DND-41 (cell line): ENCODE data around the gene LRRC8E.

Source experiments
- ATAC-seq: fragments of 200-7000 bp; cut with Tn5 transposase; 3 replicates; pipeline ENCODE4 v1.9.1; 2021; ENCODE audit warnings: low read depth; ENCODE audit not compliant: insufficient read depth
- DNase-seq: peaks from one replicate; pipeline ENCODE4 v3.0.0-alpha.2; 2020
- H2AFZ ChIP-seq: 2 replicates; pipeline ENCODE4 v1.6.0; 2012; ENCODE audit warnings: low read depth, low read length
- H3K27ac ChIP-seq: 2 replicates; pipeline ENCODE4 v1.5.1; 2012; ENCODE audit warnings: low read length, inconsistent platforms
- H3K27me3 ChIP-seq: fragments of 200-600 bp; sonication (generic); 2 replicates; pipeline ENCODE4 v1.6.0; 2012; ENCODE audit warnings: low read length, mild to moderate bottlenecking, inconsistent platforms; ENCODE audit not compliant: insufficient read depth, poor library complexity
- H3K36me3 ChIP-seq: 2 replicates; pipeline ENCODE4 v1.5.1; 2012; ENCODE audit warnings: low read length, inconsistent platforms; ENCODE audit not compliant: insufficient read depth
- H3K4me1 ChIP-seq: 2 replicates; pipeline ENCODE4 v1.5.1; 2012; ENCODE audit warnings: mild to moderate bottlenecking, low read length; ENCODE audit not compliant: insufficient read depth
- H3K4me2 ChIP-seq: 2 replicates; pipeline ENCODE4 v1.6.0; 2012; ENCODE audit warnings: mild to moderate bottlenecking, moderate library complexity, low read length, inconsistent platforms; ENCODE audit not compliant: insufficient read depth
- H3K4me3 ChIP-seq, 2 experiments: fragments of 200-600 bp in 1 of 2; shearing (Covaris generic) in 1 of 2; 2 replicates each; pipeline ENCODE4 v1.5.1; 2012 to 2016; ENCODE audit warnings: inconsistent platforms in 2 of 2, low read length in 2 of 2, mild to moderate bottlenecking in 2 of 2, low read depth in 1 of 2, moderate library complexity in 1 of 2
- H3K79me2 ChIP-seq: 2 replicates; pipeline ENCODE4 v1.6.0; 2012; ENCODE audit warnings: low read length, inconsistent platforms; ENCODE audit not compliant: insufficient read depth
- H3K9ac ChIP-seq: 2 replicates; pipeline ENCODE4 v1.6.0; 2012; ENCODE audit warnings: low read depth, mild to moderate bottlenecking, inconsistent platforms, low read length, moderate library complexity
- H3K9me3 ChIP-seq: 2 replicates; pipeline ENCODE4 v1.5.1; 2012; ENCODE audit warnings: low read length, moderate library complexity, mild to moderate bottlenecking, inconsistent platforms; ENCODE audit not compliant: insufficient read depth, severe bottlenecking
- H4K20me1 ChIP-seq: 2 replicates; pipeline ENCODE4 v1.6.0; 2012; ENCODE audit warnings: low read length; ENCODE audit not compliant: insufficient read depth
- EZH2 ChIP-seq: IDR thresholded peaks from 3 replicates; pipeline ENCODE4 v1.6.1; 2012; ENCODE audit warnings: borderline replicate concordance, low read depth, mild to moderate bottlenecking, moderate library complexity, low read length, inconsistent platforms; ENCODE audit not compliant: severe bottlenecking
- TF ChIP-seq, protein P1 (sequence below): IDR thresholded peaks from 2 replicates; pipeline ENCODE4 v1.5.1; 2012; ENCODE audit warnings: borderline replicate concordance, low read length, moderate library complexity, mild to moderate bottlenecking; ENCODE audit not compliant: poor library complexity, severe bottlenecking; ENCODE audit errors: extremely low read depth

The LRRC8E gene

DNA sequence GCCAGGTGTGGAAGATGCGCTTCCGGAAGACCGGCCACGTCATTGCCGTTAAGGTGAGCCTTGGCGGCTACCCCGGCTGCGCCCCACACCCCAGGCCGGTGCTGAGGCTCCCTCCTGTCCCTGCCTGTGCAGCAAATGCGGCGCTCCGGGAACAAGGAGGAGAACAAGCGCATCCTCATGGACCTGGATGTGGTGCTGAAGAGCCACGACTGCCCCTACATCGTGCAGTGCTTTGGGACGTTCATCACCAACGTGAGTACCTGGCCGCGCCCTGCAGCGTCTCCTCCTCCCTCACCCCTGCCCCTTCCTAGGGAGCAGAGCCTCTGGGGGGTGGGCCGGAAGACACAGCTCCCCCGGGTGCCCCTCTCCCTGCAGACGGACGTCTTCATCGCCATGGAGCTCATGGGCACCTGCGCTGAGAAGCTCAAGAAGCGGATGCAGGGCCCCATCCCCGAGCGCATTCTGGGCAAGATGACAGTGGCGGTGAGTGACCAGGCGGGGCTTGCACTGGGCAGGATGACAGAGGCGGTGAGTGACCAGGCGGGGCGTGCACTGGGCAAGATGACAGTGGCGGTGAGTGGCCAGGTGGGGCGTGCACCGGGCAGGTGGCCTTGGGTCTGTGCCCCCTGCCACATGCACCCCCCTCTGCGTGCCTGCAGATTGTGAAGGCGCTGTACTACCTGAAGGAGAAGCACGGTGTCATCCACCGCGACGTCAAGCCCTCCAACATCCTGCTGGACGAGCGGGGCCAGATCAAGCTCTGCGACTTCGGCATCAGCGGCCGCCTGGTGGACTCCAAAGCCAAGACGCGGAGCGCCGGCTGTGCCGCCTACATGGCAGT lies 22.2 kb downstream of the LRRC8E start:
- DNase-seq (no peak), ATAC-seq (no peak)
- Histone ChIP-seq H4K20me1 (peaks cover 66% of the 10 kb centered on the region), H3K9ac (no peak overlapping the region), H3K36me3 (peaks cover 65% of the 10 kb centered on the region), H2AFZ (no peak overlapping the region), H3K27ac (no peak overlapping the region), H3K4me3 (no peak overlapping the region), H3K4me2 (no peak overlapping the region), H3K9me3 (no peaks in the 10 kb centered on the region), H3K79me2 (peaks cover 40% of the 10 kb centered on the region), H3K27me3 (peaks cover 3% of the 10 kb centered on the region), H3K4me1 (peaks cover 9% of the 10 kb centered on the region)
- TF ChIP-seq, protein P1, sequence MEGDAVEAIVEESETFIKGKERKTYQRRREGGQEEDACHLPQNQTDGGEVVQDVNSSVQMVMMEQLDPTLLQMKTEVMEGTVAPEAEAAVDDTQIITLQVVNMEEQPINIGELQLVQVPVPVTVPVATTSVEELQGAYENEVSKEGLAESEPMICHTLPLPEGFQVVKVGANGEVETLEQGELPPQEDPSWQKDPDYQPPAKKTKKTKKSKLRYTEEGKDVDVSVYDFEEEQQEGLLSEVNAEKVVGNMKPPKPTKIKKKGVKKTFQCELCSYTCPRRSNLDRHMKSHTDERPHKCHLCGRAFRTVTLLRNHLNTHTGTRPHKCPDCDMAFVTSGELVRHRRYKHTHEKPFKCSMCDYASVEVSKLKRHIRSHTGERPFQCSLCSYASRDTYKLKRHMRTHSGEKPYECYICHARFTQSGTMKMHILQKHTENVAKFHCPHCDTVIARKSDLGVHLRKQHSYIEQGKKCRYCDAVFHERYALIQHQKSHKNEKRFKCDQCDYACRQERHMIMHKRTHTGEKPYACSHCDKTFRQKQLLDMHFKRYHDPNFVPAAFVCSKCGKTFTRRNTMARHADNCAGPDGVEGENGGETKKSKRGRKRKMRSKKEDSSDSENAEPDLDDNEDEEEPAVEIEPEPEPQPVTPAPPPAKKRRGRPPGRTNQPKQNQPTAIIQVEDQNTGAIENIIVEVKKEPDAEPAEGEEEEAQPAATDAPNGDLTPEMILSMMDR: no peak
- TF ChIP-seq EZH2: no peak

- H3K36me3 ChIP-seq: peaks cover 55% of the 10 kb centered on the region
- TF ChIP-seq, protein P1: no peak
- no peak for TF ChIP-seq EZH2
- H3K9me3 ChIP-seq: no peaks in the 10 kb centered on the region
- no peak overlapping the region for H3K4me2 ChIP-seq
- no peak overlapping the region for H2AFZ ChIP-seq
- peaks cover 58% of the 10 kb centered on the region for H4K20me1 ChIP-seq
- no peak overlapping the region for H3K9ac ChIP-seq
- peaks cover 2% of the 10 kb centered on the region; the same call in 1 of the 2 replicates for H3K4me1 ChIP-seq
- DNase-seq: no peak
- no peak for ATAC-seq
- H3K27ac ChIP-seq: no peak overlapping the region
- no peak overlapping the region for H3K4me3 ChIP-seq
- peaks cover 29% of the 10 kb centered on the region for H3K79me2 ChIP-seq
- peaks cover 12% of the 10 kb centered on the region for H3K27me3 ChIP-seq
Observed at GRCh38 chr19:7911508-7912143, 23.3 kb downstream of the LRRC8E start.

- H3K4me1 ChIP-seq: peaks cover 2% of the 10 kb centered on the region; the same call in 1 of the 2 replicates
- H3K79me2 ChIP-seq: peaks cover 25% of the 10 kb centered on the region
- H3K27me3 ChIP-seq: peaks cover 12% of the 10 kb centered on the region
- no peak overlapping the region for H3K4me2 ChIP-seq
- H3K4me3 ChIP-seq: no peak overlapping the region
- H3K9me3 ChIP-seq: no peaks in the 10 kb centered on the region
- DNase-seq (no peak), ATAC-seq (no peak)
- TF ChIP-seq, protein P1: no peak
- TF ChIP-seq EZH2: no peak
- peaks cover 52% of the 10 kb centered on the region for H3K36me3 ChIP-seq
- H2AFZ ChIP-seq: no peak overlapping the region
- H3K9ac ChIP-seq: no peak overlapping the region
- peaks cover 56% of the 10 kb centered on the region for H4K20me1 ChIP-seq
- no peak overlapping the region for H3K27ac ChIP-seq
Observed at GRCh38 chr19:7912144-7912696, 23.9 kb downstream of the LRRC8E start.
